Urinary bladder (tissue), 4 donors: Measurements from ENCODE around the gene ADAMTSL3. TPM values are rescaled to one million over a fixed set of nuclear protein-coding genes. Genes with fewer than 3 reads are reported as not detected.

Experiments
- DNase-seq: peaks from one replicate; pipeline ENCODE4 v3.0.0-alpha.2; 2015; ENCODE audit errors: extremely low spot score
- H3K27ac ChIP-seq: one replicate; pipeline ENCODE4 v1.5.1; 2013; ENCODE audit warnings: low read depth, mild to moderate bottlenecking, moderate library complexity
- H3K36me3 ChIP-seq: one replicate; pipeline ENCODE4 v1.6.1; 2013; ENCODE audit warnings: mild to moderate bottlenecking, moderate library complexity; ENCODE audit not compliant: insufficient read depth
- H3K4me1 ChIP-seq: one replicate; pipeline ENCODE4 v1.6.1; 2013; ENCODE audit warnings: mild to moderate bottlenecking, moderate library complexity; ENCODE audit not compliant: insufficient read depth
- H3K4me3 ChIP-seq: one replicate; pipeline ENCODE4 v1.5.1; 2013; ENCODE audit warnings: low read depth, low read length
- WGBS: extraction: QIAGEN DNeasy Blood & Tissue Kit; methylation state at CpG from one replicate; pipeline ENCODE4 v1.1.7; 2013; 5-methylcytosine and 5-hydroxymethylcytosine counted together
- polyA plus RNA-seq: library from polyadenylated mRNA; stranded (reverse); fragments of 200-250 nt; gene quantifications from one replicate; pipeline ENCODE4 v1.2.3, GENCODE V29; 2013
- total RNA-seq: library from RNA; depleted of rRNA; stranded (reverse); fragments of >200 nt; gene quantifications from one replicate; pipeline ENCODE4 v1.2.3, GENCODE V29; 2014
- donor health status: healthy with polysubstance abuse.
- donor health status: healthy.

The ADAMTSL3 gene
- total and polyA plus RNA-seq, 2 donors: 14.4 to 56.9 TPM

DNA sequence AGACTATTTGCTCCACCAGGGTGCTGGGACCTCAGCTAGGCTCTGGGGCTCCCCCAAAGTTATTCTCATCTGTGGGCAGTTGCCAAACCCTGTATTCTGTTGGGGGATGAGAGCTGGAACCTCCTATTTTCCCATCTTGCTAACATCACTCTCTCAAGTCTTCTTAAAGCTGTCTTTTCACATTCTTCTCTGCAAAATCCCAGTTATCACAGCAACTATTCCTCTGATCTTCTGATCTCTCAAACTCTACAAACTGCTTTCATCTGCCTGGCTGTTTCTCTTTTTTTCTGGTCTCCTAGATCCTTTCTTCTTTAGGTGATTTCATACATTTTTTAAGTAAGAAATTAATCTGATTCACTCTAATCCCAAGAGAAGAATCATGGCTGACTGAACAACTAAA is 10.7 kb upstream of the ADAMTSL3 start:
- Histone ChIP-seq H3K27ac (no peak overlapping the region), H3K36me3 (no peaks in the 10 kb centered on the region), H3K4me1 (no peaks in the 10 kb centered on the region), H3K4me3 (no peak overlapping the region)
- DNase-seq: no peak

DNA sequence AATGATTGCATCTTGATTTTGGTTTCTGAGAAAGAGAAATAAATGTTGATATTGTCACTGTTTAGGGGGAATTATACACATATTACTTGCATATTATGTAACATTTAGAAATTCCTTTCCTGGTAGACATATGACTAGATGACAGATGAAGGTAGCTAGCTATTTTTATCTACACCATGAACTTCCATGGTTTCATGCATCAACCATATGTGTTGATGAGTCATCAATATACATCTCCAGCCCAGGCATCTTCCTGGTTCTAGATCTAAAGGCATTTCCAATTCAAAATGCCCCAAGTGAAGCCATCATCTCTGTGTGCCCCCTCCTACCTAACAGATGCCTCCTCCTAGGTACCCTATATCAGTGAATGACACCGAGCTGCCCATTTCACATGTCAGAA is 9.5 kb upstream of the ADAMTSL3 start:
- Histone ChIP-seq H3K4me1 (no peaks in the 10 kb centered on the region), H3K27ac (no peak overlapping the region), H3K4me3 (no peak overlapping the region), H3K36me3 (no peaks in the 10 kb centered on the region)
- WGBS: 97% methylated on average over 1 of the region's 1 CpG
- DNase-seq: no peak

GRCh38 chr15:83650831-83651230 is 3.1 kb upstream of the ADAMTSL3 start:
- Histone ChIP-seq H3K4me1 (no peaks in the 10 kb centered on the region), H3K4me3 (no peak overlapping the region), H3K27ac (no peak overlapping the region), H3K36me3 (no peaks in the 10 kb centered on the region)
- WGBS: 95% methylated on average over 2 of the region's 2 CpGs
- no peak for DNase-seq

DNA sequence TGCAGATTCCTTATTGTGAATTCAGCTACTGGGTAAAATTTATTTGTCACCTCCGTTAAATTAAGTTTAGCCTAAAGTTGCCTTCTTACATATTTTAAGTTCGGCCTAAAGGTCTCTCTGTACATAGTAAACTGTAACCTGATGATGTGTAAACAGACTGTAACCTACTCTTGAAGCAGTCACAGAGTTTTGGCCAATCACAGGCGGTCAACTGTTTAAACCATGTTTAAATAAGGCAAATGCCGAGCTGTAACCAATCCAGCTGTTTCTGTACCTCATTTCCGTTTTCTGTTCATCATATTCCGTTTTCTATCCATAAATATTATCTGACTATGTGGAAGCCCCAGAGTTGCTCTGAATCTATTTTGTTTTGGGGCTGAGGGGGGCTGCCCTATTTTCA is 2.4 kb upstream of the ADAMTSL3 start:
- DNase-seq: no peak
- Histone ChIP-seq H3K4me3 (no peak overlapping the region), H3K4me1 (no peaks in the 10 kb centered on the region), H3K27ac (no peak overlapping the region), H3K36me3 (no peaks in the 10 kb centered on the region)
- 83% methylated on average over 6 of the region's 6 CpGs for WGBS

GRCh38 chr15:83652626-83653204 is 1.2 kb upstream of the ADAMTSL3 start:
- no peaks in the 10 kb centered on the region for H3K36me3 ChIP-seq
- H3K4me1 ChIP-seq: no peaks in the 10 kb centered on the region
- H3K4me3 ChIP-seq: no peak overlapping the region
- DNase-seq: no peak
- WGBS: 85% methylated on average over 5 of the region's 5 CpGs
- H3K27ac ChIP-seq: no peak overlapping the region

GRCh38 chr15:83653288-83653638 is 660 bp upstream of the ADAMTSL3 start:
- Histone ChIP-seq H3K4me3 (peak overlapping the region; percentile 47), H3K27ac (no peak overlapping the region), H3K4me1 (no peaks in the 10 kb centered on the region), H3K36me3 (no peaks in the 10 kb centered on the region)
- no peak for DNase-seq
- WGBS: 39% methylated on average over 18 of the region's 18 CpGs

- H3K36me3 ChIP-seq: no peaks in the 10 kb centered on the region
- no peak overlapping the region for H3K27ac ChIP-seq
- WGBS: 8% methylated on average over 67 of the region's 67 CpGs
- DNase-seq: no peak
- H3K4me1 ChIP-seq: no peaks in the 10 kb centered on the region
- H3K4me3 ChIP-seq: peak overlapping the region; percentile 47
Observed at GRCh38 chr15:83654379-83655236, 685 bp downstream of the ADAMTSL3 start.

GRCh38 chr15:83655237-83655616 is 1.3 kb downstream of the ADAMTSL3 start:
- no peak for DNase-seq
- 74% methylated on average over 8 of the region's 8 CpGs for WGBS
- H3K4me1 ChIP-seq: no peaks in the 10 kb centered on the region
- H3K27ac ChIP-seq: no peak overlapping the region
- H3K36me3 ChIP-seq: no peaks in the 10 kb centered on the region
- H3K4me3 ChIP-seq: no peak overlapping the region

- Histone ChIP-seq H3K36me3 (no peaks in the 10 kb centered on the region), H3K4me3 (no peak overlapping the region), H3K4me1 (no peaks in the 10 kb centered on the region), H3K27ac (no peak overlapping the region)
- WGBS: 79% methylated on average over 5 of the region's 5 CpGs
- DNase-seq: no peak
Observed at GRCh38 chr15:83656192-83656591, 2.3 kb downstream of the ADAMTSL3 start.

GRCh38 chr15:83656943-83657528 is 3.1 kb downstream of the ADAMTSL3 start:
- WGBS: 72% methylated on average over 10 of the region's 10 CpGs
- Histone ChIP-seq H3K27ac (no peak overlapping the region), H3K4me3 (no peak overlapping the region), H3K36me3 (no peaks in the 10 kb centered on the region), H3K4me1 (no peaks in the 10 kb centered on the region)
- no peak for DNase-seq

DNA sequence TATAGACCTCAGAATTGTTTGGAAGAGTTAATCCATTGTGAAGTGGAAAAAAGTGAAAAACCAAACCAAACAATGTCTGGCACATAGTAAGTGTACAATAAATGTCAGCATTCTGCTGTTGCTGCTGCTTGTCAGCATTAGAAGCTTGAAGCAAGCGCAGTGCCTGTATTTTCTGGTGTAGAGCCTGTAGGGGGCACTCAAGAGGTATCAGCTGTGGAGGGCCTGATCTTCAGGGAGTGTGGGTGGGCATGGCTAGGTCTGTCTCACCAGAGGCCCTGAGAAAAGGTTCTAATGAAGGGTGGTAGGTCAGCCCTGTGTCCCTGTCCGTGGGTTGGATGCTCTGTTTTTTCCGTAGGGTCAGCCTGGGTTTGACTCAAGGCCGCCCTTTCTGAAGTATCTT is 3.6 kb downstream of the ADAMTSL3 start:
- H3K36me3 ChIP-seq: no peaks in the 10 kb centered on the region
- WGBS: 90% methylated on average over 4 of the region's 4 CpGs
- no peak overlapping the region for H3K27ac ChIP-seq
- no peak for DNase-seq
- no peaks in the 10 kb centered on the region for H3K4me1 ChIP-seq
- H3K4me3 ChIP-seq: no peak overlapping the region

GRCh38 chr15:83658430-83659416 is 4.8 kb downstream of the ADAMTSL3 start:
- WGBS: 26% methylated on average over 10 of the region's 10 CpGs
- no peak overlapping the region for H3K27ac ChIP-seq

DNA sequence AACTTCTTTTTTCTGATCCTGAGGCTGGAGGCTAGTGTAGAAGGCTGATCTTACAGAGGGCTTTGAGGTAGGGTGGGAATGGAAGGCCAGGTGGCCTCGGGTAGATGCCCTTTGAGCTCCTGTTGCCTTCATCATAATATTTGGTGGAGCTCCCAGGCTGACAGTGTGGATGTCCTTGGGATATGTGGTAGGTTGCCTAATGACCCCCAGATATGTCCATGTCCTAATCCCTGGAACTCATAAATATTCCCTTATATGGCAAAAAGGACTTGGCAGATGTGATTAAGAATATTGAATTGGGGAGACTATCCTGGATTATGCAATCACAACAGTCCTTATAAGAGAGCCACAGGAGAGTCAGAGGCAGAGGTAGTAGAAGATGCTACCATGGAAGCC is 5.5 kb downstream of the ADAMTSL3 start:
- H3K4me3 ChIP-seq: no peak overlapping the region
- 70% methylated on average over 1 of the region's 1 CpG for WGBS
- no peaks in the 10 kb centered on the region for H3K4me1 ChIP-seq
- DNase-seq: no peak
- H3K27ac ChIP-seq: no peak overlapping the region
- H3K36me3 ChIP-seq: no peaks in the 10 kb centered on the region

More at GRCh38 chr15:83658430-83659416, 4.8 kb downstream of the ADAMTSL3 start:
- Histone ChIP-seq H3K4me1 (no peaks in the 10 kb centered on the region), H3K4me3 (no peak overlapping the region), H3K36me3 (no peaks in the 10 kb centered on the region)
- DNase-seq: no peak
